Measurements from ENCODE around the gene TCAF2. TPM values are rescaled to one million over a fixed set of nuclear protein-coding genes. Genes with fewer than 3 reads are reported as not detected.
"Not testable (repeated sequence)": the region's sequence is repeated elsewhere in the genome, so short reads cannot be mapped to it uniquely, and the experiment has no call there.

TCAF2 gene
- total RNA-seq, 1 donor, result 2.5 TPM

DNA sequence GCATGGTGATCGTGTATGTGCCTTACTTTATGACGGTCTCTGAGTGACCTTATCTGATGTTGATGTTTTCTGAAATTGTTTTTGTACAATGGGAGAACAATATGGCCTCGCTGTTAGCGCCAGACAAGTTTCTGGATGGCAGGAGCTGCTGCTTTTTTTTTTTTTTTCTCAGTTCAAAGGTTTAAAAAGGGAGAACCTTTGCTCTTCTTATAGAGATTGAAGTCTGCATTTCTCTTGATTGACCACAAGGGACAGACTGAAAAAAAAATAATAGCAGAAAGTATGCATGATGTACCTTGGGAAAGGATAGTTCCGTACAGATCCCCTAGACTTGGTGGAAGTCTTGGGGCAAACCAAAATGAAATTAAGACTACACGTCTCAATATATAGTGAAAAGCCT is 5.2 kb upstream of the TCAF2 start:
- not testable (repeated sequence) for H3K27ac ChIP-seq (ENCODE audit: low read depth, low read length); H3K4me2 ChIP-seq (ENCODE audit: insufficient read depth, low read length); H3K9me3 ChIP-seq (ENCODE audit: low read depth, low read length); H3K36me3 ChIP-seq (ENCODE audit: insufficient read depth, low read length); H3K79me2 ChIP-seq (ENCODE audit: insufficient read depth, low read length); H3K4me1 ChIP-seq (ENCODE audit: insufficient read depth, low read length); H3K4me3 ChIP-seq (ENCODE audit: insufficient read depth, low read length); H4K20me1 ChIP-seq (ENCODE audit: insufficient read depth, low read length); H3K27me3 ChIP-seq (ENCODE audit: insufficient read depth, low read length); H2AFZ ChIP-seq (ENCODE audit: low read length); DNase-seq (ENCODE audit: insufficient read length, low spot score, missing footprints)
- TF ChIP-seq, protein P1, sequence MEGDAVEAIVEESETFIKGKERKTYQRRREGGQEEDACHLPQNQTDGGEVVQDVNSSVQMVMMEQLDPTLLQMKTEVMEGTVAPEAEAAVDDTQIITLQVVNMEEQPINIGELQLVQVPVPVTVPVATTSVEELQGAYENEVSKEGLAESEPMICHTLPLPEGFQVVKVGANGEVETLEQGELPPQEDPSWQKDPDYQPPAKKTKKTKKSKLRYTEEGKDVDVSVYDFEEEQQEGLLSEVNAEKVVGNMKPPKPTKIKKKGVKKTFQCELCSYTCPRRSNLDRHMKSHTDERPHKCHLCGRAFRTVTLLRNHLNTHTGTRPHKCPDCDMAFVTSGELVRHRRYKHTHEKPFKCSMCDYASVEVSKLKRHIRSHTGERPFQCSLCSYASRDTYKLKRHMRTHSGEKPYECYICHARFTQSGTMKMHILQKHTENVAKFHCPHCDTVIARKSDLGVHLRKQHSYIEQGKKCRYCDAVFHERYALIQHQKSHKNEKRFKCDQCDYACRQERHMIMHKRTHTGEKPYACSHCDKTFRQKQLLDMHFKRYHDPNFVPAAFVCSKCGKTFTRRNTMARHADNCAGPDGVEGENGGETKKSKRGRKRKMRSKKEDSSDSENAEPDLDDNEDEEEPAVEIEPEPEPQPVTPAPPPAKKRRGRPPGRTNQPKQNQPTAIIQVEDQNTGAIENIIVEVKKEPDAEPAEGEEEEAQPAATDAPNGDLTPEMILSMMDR (IDR thresholded peaks at IDR 0.05; ENCODE audit: extremely low read depth, low read depth, low read length), result peak; percentile 8

DNA sequence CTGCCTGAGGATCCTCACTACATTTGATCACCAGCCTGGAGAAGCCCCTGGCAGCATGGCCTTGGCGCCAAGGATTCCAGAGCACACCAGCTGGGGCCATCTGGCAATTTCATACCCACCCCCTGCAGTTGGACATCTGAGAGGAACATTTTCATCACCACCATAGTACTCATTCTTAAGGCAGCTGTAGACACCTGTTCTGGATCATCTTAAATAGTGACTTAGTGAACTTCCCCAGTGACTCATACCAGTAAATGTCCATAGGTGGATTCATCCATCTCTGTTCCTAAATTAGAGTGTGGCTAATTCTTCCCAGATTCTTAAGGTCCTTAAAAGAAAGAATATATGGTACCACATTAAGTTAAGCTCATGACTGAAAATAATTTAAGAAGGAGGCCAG is 3.6 kb upstream of the TCAF2 start:
- H3K36me3 ChIP-seq (ENCODE audit: insufficient read depth, low read length); DNase-seq (ENCODE audit: insufficient read length, low spot score, missing footprints): not testable (repeated sequence)

DNA sequence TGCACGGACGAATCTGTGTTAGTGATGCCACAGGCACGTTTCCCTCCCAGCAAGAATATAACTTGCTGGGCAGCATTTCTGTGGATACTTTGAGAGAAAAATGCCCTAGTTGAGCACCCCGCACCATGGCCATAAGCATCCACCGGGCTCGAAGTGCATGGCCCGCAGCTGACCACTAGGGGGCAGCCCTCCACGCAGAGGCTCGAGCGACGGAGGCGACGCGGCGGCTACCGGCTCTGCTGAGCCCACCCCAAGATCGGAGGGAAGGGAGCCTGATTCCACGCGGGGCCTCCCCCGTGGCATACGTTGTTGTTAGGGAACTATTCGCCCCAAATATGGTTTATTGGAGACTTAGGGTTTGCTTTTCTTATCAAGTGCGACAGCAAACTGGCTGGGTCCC is 716 bp upstream of the TCAF2 start:
- not testable (repeated sequence) for H3K4me2 ChIP-seq (ENCODE audit: insufficient read depth, low read length); H3K27ac ChIP-seq (ENCODE audit: low read depth, low read length); DNase-seq (ENCODE audit: insufficient read length, low spot score, missing footprints); H3K79me2 ChIP-seq (ENCODE audit: insufficient read depth, low read length); H3K4me3 ChIP-seq (ENCODE audit: insufficient read depth, low read length); H3K9me3 ChIP-seq (ENCODE audit: low read depth, low read length); H2AFZ ChIP-seq (ENCODE audit: low read length); H4K20me1 ChIP-seq (ENCODE audit: insufficient read depth, low read length); H3K4me1 ChIP-seq (ENCODE audit: insufficient read depth, low read length); H3K27me3 ChIP-seq (ENCODE audit: insufficient read depth, low read length); H3K36me3 ChIP-seq (ENCODE audit: insufficient read depth, low read length)

More for the DNA sequence above, 3.6 kb upstream of the TCAF2 start:
- not testable (repeated sequence) for H3K27ac ChIP-seq (ENCODE audit: low read depth, low read length); H3K4me1 ChIP-seq (ENCODE audit: insufficient read depth, low read length); H3K9me3 ChIP-seq (ENCODE audit: low read depth, low read length); H2AFZ ChIP-seq (ENCODE audit: low read length); H3K27me3 ChIP-seq (ENCODE audit: insufficient read depth, low read length); H4K20me1 ChIP-seq (ENCODE audit: insufficient read depth, low read length); H3K4me2 ChIP-seq (ENCODE audit: insufficient read depth, low read length); H3K4me3 ChIP-seq (ENCODE audit: insufficient read depth, low read length); H3K79me2 ChIP-seq (ENCODE audit: insufficient read depth, low read length)

DNA sequence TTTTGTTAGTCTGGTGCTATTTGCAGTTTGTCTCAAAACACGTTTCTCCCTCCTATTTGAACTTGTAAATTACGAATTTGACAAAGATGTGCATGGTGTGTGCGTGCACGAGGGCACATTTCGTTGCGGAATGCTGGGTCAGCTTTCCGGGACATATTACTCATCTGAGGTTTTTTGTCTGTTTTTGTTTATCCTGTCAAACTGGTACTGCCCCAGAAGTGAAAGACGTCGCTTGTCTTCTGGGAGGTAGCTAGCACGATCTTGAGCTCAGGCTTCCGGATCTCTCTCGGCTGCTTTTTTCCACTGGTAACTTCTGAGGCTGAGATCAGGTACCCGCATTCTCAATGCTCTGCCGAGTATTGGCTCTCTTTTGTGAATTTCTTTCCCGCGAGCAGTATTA is 401 bp downstream of the TCAF2 start:
- H3K36me3 ChIP-seq (ENCODE audit: insufficient read depth, low read length), result not testable (repeated sequence)

DNA sequence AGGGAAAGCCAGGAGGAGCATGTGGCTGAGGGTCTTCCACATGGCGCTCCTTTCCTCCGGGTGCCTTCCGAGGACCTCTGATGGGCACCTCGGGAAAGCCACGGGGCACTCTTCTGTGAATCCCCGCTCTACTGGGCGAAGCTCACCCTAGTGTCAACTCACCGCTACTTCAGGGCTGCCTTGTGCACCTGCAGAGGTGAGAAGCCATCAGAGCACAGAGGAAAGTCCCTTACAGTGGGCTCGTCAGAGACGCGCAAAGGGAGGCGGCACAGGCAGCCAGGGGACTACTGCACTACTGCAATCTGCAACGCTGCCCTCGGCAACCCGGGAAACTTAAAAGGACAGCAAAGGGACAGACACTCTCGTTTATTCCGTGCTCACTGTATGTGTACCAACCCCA is 1.4 kb downstream of the TCAF2 start:
- not testable (repeated sequence) for H2AFZ ChIP-seq (ENCODE audit: low read length); DNase-seq (ENCODE audit: insufficient read length, low spot score, missing footprints); H3K79me2 ChIP-seq (ENCODE audit: insufficient read depth, low read length); H3K4me2 ChIP-seq (ENCODE audit: insufficient read depth, low read length); H4K20me1 ChIP-seq (ENCODE audit: insufficient read depth, low read length); H3K4me3 ChIP-seq (ENCODE audit: insufficient read depth, low read length); H3K9me3 ChIP-seq (ENCODE audit: low read depth, low read length); H3K4me1 ChIP-seq (ENCODE audit: insufficient read depth, low read length); H3K27ac ChIP-seq (ENCODE audit: low read depth, low read length); H3K36me3 ChIP-seq (ENCODE audit: insufficient read depth, low read length); H3K27me3 ChIP-seq (ENCODE audit: insufficient read depth, low read length)

More for the DNA sequence above, 401 bp downstream of the TCAF2 start:
- H3K9me3 ChIP-seq (ENCODE audit: low read depth, low read length); H4K20me1 ChIP-seq (ENCODE audit: insufficient read depth, low read length); H3K4me1 ChIP-seq (ENCODE audit: insufficient read depth, low read length); DNase-seq (ENCODE audit: insufficient read length, low spot score, missing footprints); H3K79me2 ChIP-seq (ENCODE audit: insufficient read depth, low read length); H3K27ac ChIP-seq (ENCODE audit: low read depth, low read length); H3K4me2 ChIP-seq (ENCODE audit: insufficient read depth, low read length); H3K27me3 ChIP-seq (ENCODE audit: insufficient read depth, low read length); H3K4me3 ChIP-seq (ENCODE audit: insufficient read depth, low read length); H2AFZ ChIP-seq (ENCODE audit: low read length): not testable (repeated sequence)

DNA sequence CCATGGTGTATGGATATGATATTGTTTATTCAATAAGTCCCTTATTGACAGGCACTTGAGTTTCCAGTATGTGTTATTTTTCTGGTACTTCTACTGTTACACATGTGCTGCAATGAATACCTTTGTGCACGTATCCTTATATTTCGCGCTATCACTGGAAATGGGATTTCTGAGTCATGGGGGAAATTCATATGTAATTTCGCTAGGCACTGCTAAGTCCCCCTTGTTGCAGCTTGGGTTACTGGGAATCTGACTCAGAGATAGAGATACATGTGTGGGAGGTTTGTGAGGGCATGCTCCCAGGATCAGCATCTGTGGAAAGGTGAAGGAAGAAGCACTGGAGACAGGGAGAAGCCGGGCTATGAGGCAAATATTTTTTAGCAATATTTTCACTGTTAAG is 9.9 kb downstream of the TCAF2 start:
- not testable (repeated sequence) for DNase-seq (ENCODE audit: insufficient read length, low spot score, missing footprints); H2AFZ ChIP-seq (ENCODE audit: low read length); H3K4me3 ChIP-seq (ENCODE audit: insufficient read depth, low read length); H3K9me3 ChIP-seq (ENCODE audit: low read depth, low read length); H3K79me2 ChIP-seq (ENCODE audit: insufficient read depth, low read length); H3K27ac ChIP-seq (ENCODE audit: low read depth, low read length); H3K27me3 ChIP-seq (ENCODE audit: insufficient read depth, low read length); H3K4me2 ChIP-seq (ENCODE audit: insufficient read depth, low read length); H3K36me3 ChIP-seq (ENCODE audit: insufficient read depth, low read length); H3K4me1 ChIP-seq (ENCODE audit: insufficient read depth, low read length); H4K20me1 ChIP-seq (ENCODE audit: insufficient read depth, low read length)

DNA sequence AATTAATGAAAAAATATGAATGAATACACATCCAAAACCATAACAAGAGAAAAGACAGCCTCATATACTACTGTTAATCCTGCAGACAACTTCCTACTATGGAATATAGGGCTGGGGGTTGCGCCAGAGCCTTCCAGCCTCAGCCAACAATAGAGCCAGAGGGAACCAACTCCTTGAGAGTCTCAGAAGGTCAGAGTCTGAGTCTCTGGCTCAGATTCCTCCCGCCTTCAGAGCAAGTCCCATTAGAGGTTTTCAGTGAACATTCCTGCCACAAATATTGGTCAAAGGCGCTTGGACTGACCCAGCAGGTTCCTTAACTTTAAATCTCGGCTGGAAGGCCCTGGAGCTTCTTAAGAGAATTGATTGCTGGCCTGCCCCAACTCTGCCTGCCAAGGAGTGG is 11.7 kb downstream of the TCAF2 start:
- not testable (repeated sequence) for H4K20me1 ChIP-seq (ENCODE audit: insufficient read depth, low read length); DNase-seq (ENCODE audit: insufficient read length, low spot score, missing footprints); H3K36me3 ChIP-seq (ENCODE audit: insufficient read depth, low read length); H3K9me3 ChIP-seq (ENCODE audit: low read depth, low read length); H3K4me3 ChIP-seq (ENCODE audit: insufficient read depth, low read length); H3K27ac ChIP-seq (ENCODE audit: low read depth, low read length); H3K27me3 ChIP-seq (ENCODE audit: insufficient read depth, low read length); H2AFZ ChIP-seq (ENCODE audit: low read length); H3K4me2 ChIP-seq (ENCODE audit: insufficient read depth, low read length); H3K79me2 ChIP-seq (ENCODE audit: insufficient read depth, low read length); H3K4me1 ChIP-seq (ENCODE audit: insufficient read depth, low read length)

DNA sequence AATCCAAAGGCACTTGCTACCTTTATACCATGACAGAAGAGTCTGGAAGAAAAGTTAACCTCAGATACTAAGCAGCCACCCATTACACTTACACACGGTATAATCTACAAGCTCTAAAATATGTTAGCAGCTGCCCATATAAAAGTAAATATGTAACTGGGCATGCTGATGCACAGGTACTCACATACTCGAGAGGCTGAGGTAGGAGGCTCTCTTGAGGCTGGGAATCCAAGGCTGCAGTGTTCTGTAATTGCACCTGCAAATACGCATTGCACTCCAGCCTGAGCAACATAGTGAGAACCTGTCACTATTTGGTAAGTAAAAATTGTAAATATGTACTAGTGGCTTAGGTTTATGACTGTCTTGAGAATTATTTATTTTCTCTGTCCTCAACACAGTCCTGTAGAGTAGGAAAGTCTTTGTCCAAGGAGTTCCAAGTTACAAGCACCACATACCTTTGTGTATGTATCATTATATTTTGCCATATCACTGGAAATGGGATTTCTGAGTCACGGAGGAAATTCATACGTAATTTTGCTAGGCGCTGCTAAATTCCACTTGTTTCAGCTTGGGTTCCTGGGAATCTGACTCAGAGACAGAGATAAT is 12.3 kb downstream of the TCAF2 start:
- H3K36me3 ChIP-seq (ENCODE audit: insufficient read depth, low read length), result not testable (repeated sequence)

More for the DNA sequence above, 12.3 kb downstream of the TCAF2 start:
- not testable (repeated sequence) for H3K4me3 ChIP-seq (ENCODE audit: insufficient read depth, low read length); H3K9me3 ChIP-seq (ENCODE audit: low read depth, low read length); H3K27me3 ChIP-seq (ENCODE audit: insufficient read depth, low read length); DNase-seq (ENCODE audit: insufficient read length, low spot score, missing footprints); H3K4me1 ChIP-seq (ENCODE audit: insufficient read depth, low read length); H2AFZ ChIP-seq (ENCODE audit: low read length); H3K79me2 ChIP-seq (ENCODE audit: insufficient read depth, low read length); H3K27ac ChIP-seq (ENCODE audit: low read depth, low read length); H4K20me1 ChIP-seq (ENCODE audit: insufficient read depth, low read length); H3K4me2 ChIP-seq (ENCODE audit: insufficient read depth, low read length)
